ENCODE measurements around the gene FANCE.

The FANCE gene

DNA sequence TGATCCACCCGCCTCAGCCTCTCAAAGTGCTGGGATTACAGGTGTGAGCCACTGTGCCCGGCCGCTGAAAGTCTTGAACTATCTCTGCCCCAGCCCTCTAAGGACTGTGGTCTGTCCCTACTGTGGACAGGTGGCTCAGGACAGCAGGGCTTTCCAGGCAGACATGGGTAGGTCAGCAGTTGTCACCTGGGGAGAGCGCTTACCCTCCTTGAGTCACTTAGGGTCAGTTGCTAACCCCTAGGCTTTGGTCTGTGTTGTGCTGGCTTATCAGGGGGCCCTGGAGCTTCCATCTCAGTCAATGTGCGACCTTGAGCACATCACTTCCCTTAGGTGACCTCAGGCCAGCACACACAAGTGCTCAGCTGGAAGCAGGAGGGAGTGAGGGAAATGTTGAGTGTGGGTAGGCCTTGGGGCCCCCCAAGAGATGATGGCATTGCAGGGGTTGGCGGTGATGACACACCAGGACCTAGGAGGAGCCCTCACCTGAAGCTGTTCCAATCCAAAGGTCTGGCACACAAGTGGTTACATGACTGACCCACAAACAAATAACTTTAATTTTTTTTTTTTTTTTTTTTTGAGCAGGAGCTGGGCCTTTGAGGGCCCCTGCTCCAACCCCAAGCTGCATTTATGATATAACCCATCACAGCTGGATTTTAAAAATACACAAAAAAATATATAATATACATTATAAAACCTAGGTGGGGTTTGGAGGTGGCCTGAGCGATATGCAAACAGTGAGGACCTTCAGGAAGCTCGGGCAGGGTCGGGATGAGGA is 21.1 kb downstream of the FANCE start:
- TF ChIP-seq, protein P1, sequence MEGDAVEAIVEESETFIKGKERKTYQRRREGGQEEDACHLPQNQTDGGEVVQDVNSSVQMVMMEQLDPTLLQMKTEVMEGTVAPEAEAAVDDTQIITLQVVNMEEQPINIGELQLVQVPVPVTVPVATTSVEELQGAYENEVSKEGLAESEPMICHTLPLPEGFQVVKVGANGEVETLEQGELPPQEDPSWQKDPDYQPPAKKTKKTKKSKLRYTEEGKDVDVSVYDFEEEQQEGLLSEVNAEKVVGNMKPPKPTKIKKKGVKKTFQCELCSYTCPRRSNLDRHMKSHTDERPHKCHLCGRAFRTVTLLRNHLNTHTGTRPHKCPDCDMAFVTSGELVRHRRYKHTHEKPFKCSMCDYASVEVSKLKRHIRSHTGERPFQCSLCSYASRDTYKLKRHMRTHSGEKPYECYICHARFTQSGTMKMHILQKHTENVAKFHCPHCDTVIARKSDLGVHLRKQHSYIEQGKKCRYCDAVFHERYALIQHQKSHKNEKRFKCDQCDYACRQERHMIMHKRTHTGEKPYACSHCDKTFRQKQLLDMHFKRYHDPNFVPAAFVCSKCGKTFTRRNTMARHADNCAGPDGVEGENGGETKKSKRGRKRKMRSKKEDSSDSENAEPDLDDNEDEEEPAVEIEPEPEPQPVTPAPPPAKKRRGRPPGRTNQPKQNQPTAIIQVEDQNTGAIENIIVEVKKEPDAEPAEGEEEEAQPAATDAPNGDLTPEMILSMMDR (conservative IDR thresholded peaks at IDR 0.05; ENCODE audit: low read depth, low read length) = no peak
- no peak for DNase-seq (ENCODE audit: low read depth)
- H3K4me3 ChIP-seq (ENCODE audit: low read depth, low read length) = no peak overlapping the region

- TF ChIP-seq, protein P1 (conservative IDR thresholded peaks at IDR 0.05; ENCODE audit: low read depth, low read length) = no peak
- no peak for DNase-seq (ENCODE audit: low read depth)
- H3K4me3 ChIP-seq (ENCODE audit: low read depth, low read length) = no peak overlapping the region
These were observed 21.7 kb downstream of the FANCE start for GRCh38 chr6:35473850-35474130.

DNA sequence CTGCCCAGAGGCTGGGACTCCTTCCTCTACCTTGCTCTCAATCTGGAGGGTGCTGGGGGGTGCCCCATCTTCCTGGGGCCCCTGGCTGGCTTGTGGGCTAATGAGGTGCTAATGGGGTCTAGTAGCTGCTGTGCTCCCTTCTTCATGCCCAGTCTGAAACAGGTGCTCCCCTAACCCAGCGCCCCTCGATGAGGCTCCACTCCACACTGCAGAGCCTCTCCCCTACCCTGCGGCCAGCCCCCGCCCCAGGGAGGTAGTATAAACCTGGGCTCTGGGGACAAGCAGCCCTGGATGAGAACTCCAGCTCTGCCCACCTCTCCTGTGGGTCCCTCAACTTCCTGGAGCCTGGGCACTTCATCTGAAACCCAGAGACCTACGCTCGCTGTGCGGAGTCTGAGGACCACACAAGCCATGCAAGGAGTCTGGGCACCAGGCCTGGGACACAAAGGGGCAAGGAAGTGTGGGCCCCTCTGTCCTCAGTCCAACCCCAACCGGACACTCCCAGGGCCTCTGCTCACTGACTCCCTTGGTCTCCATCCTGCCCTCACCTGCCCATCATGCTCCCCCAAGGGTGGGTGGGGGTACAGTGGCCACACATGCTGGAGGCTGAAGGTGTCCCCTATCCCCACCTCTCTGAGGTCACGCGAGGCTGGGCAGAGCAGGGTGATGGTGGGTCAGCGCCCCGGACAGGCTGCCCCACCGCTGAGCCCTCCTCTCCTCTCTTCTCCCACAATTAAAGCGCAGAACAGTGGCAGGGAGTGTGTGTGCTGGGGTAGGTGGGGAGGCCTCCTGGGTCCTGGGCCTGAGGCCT is 22.2 kb downstream of the FANCE start:
- DNase-seq (ENCODE audit: low read depth) = no peak
- TF ChIP-seq, protein P1 (conservative IDR thresholded peaks at IDR 0.05; ENCODE audit: low read depth, low read length) = no peak
- no peak overlapping the region for H3K4me3 ChIP-seq (ENCODE audit: low read depth, low read length)

- H3K4me3 ChIP-seq (ENCODE audit: low read depth, low read length) = no peak overlapping the region
- no peak for DNase-seq (ENCODE audit: low read depth)
- TF ChIP-seq, protein P1 (conservative IDR thresholded peaks at IDR 0.05; ENCODE audit: low read depth, low read length) = no peak
These were observed 22.9 kb downstream of the FANCE start for GRCh38 chr6:35474942-35475570.

DNA sequence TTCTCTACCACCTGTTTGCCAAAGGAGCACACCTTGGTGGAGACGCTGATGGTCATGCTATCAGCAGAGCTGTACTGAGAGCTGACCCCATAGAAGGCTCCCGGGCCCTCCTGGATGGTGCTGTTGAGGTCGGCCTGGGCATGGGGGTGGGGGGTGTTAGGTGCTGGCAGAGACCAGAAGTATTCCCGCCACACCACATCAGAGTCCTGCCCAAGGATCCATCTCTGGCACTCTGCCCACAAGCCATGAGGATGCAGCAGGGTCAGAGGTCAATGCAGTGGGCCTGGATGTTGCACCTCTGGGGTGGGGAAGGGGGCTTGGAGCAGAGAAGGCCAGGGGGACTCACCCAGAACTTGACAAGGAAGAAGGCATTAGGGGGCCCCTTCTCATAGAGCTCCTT is 23.4 kb downstream of the FANCE start:
- TF ChIP-seq, protein P1 (conservative IDR thresholded peaks at IDR 0.05; ENCODE audit: low read depth, low read length) = no peak
- no peak for DNase-seq (ENCODE audit: low read depth)
- no peak overlapping the region for H3K4me3 ChIP-seq (ENCODE audit: low read depth, low read length)

DNA sequence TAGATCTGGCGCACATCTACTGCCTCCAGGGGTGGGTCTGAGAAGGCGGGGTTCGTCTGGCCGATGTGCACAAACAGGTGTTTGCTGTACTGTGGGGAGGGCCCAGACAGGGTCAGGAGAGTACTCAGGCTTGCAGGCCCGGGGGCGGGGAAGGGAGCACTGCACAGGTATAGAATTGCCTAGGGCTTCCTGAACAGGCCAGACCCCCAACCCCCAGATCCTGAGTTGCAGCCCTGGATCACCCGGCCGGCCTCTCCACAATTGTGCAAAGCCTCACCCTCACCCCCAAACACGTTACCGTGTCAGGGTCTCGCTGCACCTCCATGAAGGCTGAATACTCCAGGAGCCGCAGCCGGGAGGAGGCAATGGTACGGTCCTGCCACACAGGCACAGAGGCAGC is 23.9 kb downstream of the FANCE start:
- H3K4me3 ChIP-seq (ENCODE audit: low read depth, low read length) = no peak overlapping the region
- DNase-seq (ENCODE audit: low read depth) = no peak
- TF ChIP-seq, protein P1 (conservative IDR thresholded peaks at IDR 0.05; ENCODE audit: low read depth, low read length) = no peak
